WTC11 (cell line): ENCODE data around the gene RUVBL2. TPM values are rescaled to one million over a fixed set of nuclear protein-coding genes. Genes with fewer than 3 reads are reported as not detected.

Experiments used
- ATAC-seq: fragments of 200-7000 bp; cut with Tn5 transposase; 2 replicates; pipeline ENCODE4 v1.10.0; 2021; ENCODE audit warnings: mild to moderate bottlenecking, moderate library complexity
- CTCF ChIA-PET: fragments of 300-600 bp; sonication (Branson Sonifier 250); formaldehyde crosslinking; loops from one replicate; lab custom pipeline; 2021; ENCODE audit warnings: antibody characterized with exemption; lab: Charles Lee
- POLR2A ChIA-PET: fragments of 350-600 bp; sonication (Branson Sonifier 250); formaldehyde crosslinking; loops from one replicate; lab custom pipeline; 2021; ENCODE audit warnings: antibody characterized with exemption; lab: Charles Lee
- DNase-seq: peaks from one replicate; pipeline ENCODE4 v3.0.0; 2021; ENCODE audit warnings: low spot score
- H3K27ac Mint-ChIP-seq: 2 replicates; pipeline ENCODE4 v1.8.0; 2021; ENCODE audit warnings: mixed read lengths
- H3K27me3 Mint-ChIP-seq: 2 replicates; pipeline ENCODE4 v1.8.0; 2021; ENCODE audit warnings: low read depth, mild to moderate bottlenecking, moderate library complexity, mixed read lengths
- H3K36me3 Mint-ChIP-seq: 2 replicates; pipeline ENCODE4 v1.8.0; 2021; ENCODE audit warnings: mixed read lengths
- H3K4me1 Mint-ChIP-seq: 2 replicates; pipeline ENCODE4 v1.8.0; 2022; ENCODE audit warnings: mixed read lengths
- H3K4me3 Mint-ChIP-seq: 2 replicates; pipeline ENCODE4 v1.8.0; 2021; ENCODE audit warnings: mild to moderate bottlenecking, moderate library complexity, mixed read lengths
- H3K9me3 Mint-ChIP-seq: 2 replicates; pipeline ENCODE4 v1.8.0; 2021; ENCODE audit warnings: mixed read lengths
- EMX1 ChIP-seq: fragments of 250-450 bp; sonication (Bioruptor Pico); IDR thresholded peaks from 2 replicates; pipeline ENCODE4 v1.8.0; 2021; ENCODE audit warnings: mild to moderate bottlenecking
- GTF2I ChIP-seq: fragments of 250-450 bp; sonication (Bioruptor Pico); conservative IDR thresholded peaks from 2 replicates; pipeline ENCODE4 v1.4.0; 2021; ENCODE audit warnings: mild to moderate bottlenecking
- KAT7 ChIP-seq: sonication (generic); formaldehyde crosslinking; IDR thresholded peaks from 2 replicates; pipeline ENCODE4 v1.8.1; 2023; ENCODE audit warnings: missing genetic modification reagents, mild to moderate bottlenecking, borderline replicate concordance
- NR1H2 ChIP-seq: sonication (generic); formaldehyde crosslinking; IDR thresholded peaks from 2 replicates; pipeline ENCODE4 v1.9.0; 2021; ENCODE audit warnings: mild to moderate bottlenecking, moderate library complexity, missing genetic modification reagents
- NR3C1 ChIP-seq: sonication (generic); formaldehyde crosslinking; conservative IDR thresholded peaks from 2 replicates; pipeline ENCODE4 v1.8.1; 2023; ENCODE audit warnings: low read depth, mild to moderate bottlenecking, missing genetic modification reagents
- RORB ChIP-seq: fragments of 250-450 bp; sonication (Bioruptor Pico); IDR thresholded peaks from 2 replicates; pipeline ENCODE4 v1.9.0; 2021; ENCODE audit warnings: mild to moderate bottlenecking
- TEAD1 ChIP-seq: sonication (generic); formaldehyde crosslinking; IDR thresholded peaks from 2 replicates; pipeline ENCODE4 v1.8.0; 2022; ENCODE audit warnings: mild to moderate bottlenecking, missing genetic modification reagents
- ZBTB21 ChIP-seq: sonication (generic); formaldehyde crosslinking; IDR thresholded peaks from 2 replicates; pipeline ENCODE4 v1.8.1; 2023; ENCODE audit warnings: mild to moderate bottlenecking, missing genetic modification reagents, borderline replicate concordance
- ZNF138 ChIP-seq: sonication (generic); formaldehyde crosslinking; conservative IDR thresholded peaks from 2 replicates; pipeline ENCODE4 v1.8.1; 2022; ENCODE audit warnings: mild to moderate bottlenecking, moderate library complexity, missing genetic modification reagents
- ZNF219 ChIP-seq: sonication (generic); formaldehyde crosslinking; IDR thresholded peaks from 2 replicates; pipeline ENCODE4 v1.8.0; 2023; ENCODE audit warnings: missing genetic modification reagents, mild to moderate bottlenecking, borderline replicate concordance
- ZNF317 ChIP-seq: sonication (generic); formaldehyde crosslinking; IDR thresholded peaks from 2 replicates; pipeline ENCODE4 v1.8.1; 2023; ENCODE audit warnings: low read depth, mild to moderate bottlenecking, moderate library complexity, missing genetic modification reagents, borderline replicate concordance
- total RNA-seq: library from RNA; stranded (reverse); gene quantifications from 3 replicates; pipeline ENCODE4 v1.2.3, GENCODE V29; 2021
- TF ChIP-seq, protein P1 (sequence below): sonication (generic); formaldehyde crosslinking; IDR thresholded peaks from 2 replicates; pipeline ENCODE4 v1.8.0; 2023; ENCODE audit warnings: missing genetic modification reagents
- TF ChIP-seq, protein P2 (sequence below): sonication (generic); formaldehyde crosslinking; IDR thresholded peaks from 2 replicates; pipeline ENCODE4 v1.8.0; 2023; ENCODE audit warnings: mild to moderate bottlenecking, missing genetic modification reagents
- TF ChIP-seq, protein P3 (sequence below): fragments of 250-450 bp; sonication (Bioruptor Pico); IDR thresholded peaks from 2 replicates; pipeline ENCODE4 v1.8.0; 2021; ENCODE audit warnings: mild to moderate bottlenecking
- TF ChIP-seq, protein P4 (sequence below): sonication (generic); formaldehyde crosslinking; IDR thresholded peaks from 2 replicates; pipeline ENCODE4 v1.8.1; 2023; ENCODE audit warnings: mild to moderate bottlenecking, missing genetic modification reagents
- TF ChIP-seq, protein P5 (sequence below): sonication (generic); formaldehyde crosslinking; IDR thresholded peaks from 2 replicates; pipeline ENCODE4 v1.8.1; 2023; ENCODE audit warnings: mild to moderate bottlenecking, missing genetic modification reagents, borderline replicate concordance
- TF ChIP-seq, protein P6 (sequence below): fragments of 200-600 bp; IDR thresholded peaks from 2 replicates; pipeline ENCODE4 v1.8.0; 2022; ENCODE audit warnings: antibody characterized with exemption
- TF ChIP-seq, protein P7 (sequence below): sonication (generic); formaldehyde crosslinking; IDR thresholded peaks from 2 replicates; pipeline ENCODE4 v1.8.1; 2023; ENCODE audit warnings: mild to moderate bottlenecking, missing genetic modification reagents, moderate library complexity
- TF ChIP-seq, protein P8 (sequence below): sonication (generic); formaldehyde crosslinking; IDR thresholded peaks from 2 replicates; pipeline ENCODE4 v1.8.1; 2022; ENCODE audit warnings: missing genetic modification reagents, borderline replicate concordance

RUVBL2 gene
- total RNA-seq, 1 experiment from 2014 or later, result 178 TPM

DNA sequence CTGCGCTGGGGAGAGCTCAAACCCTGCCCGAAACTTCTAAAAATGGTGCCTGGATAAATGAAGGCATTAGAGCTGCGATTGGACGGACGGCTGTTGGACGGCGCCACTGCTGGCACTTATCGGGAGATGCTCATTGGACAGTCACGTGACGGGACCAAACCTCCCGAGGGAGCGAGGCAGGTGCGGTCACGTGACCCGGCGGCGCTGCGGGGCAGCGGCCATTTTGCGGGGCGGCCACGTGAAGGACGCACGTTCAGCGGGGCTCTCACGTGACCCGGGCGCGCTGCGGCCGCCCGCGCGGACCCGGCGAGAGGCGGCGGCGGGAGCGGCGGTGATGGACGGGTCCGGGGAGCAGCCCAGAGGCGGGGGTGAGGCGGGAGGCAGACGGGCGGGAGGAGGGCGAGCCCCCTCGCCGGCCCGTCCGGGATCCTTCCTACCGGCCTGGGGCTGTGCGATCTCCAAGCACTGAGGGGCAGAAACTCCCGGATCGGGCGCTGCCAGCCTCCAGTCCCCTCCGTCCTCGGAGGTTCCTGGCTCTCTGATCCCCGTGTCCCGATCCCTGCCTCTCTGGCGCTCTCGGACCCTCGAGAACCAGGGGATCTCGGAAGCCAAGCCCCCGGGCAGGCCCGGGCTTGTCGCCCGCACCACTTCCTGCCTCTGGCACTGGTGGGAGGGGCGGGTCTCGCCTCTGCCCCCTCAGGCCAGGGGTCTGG is 38.9 kb upstream of the RUVBL2 start, which contains the start of gene BAX (continued):
- TF ChIP-seq, protein P1, sequence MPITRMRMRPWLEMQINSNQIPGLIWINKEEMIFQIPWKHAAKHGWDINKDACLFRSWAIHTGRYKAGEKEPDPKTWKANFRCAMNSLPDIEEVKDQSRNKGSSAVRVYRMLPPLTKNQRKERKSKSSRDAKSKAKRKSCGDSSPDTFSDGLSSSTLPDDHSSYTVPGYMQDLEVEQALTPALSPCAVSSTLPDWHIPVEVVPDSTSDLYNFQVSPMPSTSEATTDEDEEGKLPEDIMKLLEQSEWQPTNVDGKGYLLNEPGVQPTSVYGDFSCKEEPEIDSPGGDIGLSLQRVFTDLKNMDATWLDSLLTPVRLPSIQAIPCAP (CRISPR knock-in tag), result 0 out of 2 replicates have a peak, but pooled peaks have one; percentile 24
- no peak for TF ChIP-seq ZNF317 (CRISPR knock-in tag)

DNA sequence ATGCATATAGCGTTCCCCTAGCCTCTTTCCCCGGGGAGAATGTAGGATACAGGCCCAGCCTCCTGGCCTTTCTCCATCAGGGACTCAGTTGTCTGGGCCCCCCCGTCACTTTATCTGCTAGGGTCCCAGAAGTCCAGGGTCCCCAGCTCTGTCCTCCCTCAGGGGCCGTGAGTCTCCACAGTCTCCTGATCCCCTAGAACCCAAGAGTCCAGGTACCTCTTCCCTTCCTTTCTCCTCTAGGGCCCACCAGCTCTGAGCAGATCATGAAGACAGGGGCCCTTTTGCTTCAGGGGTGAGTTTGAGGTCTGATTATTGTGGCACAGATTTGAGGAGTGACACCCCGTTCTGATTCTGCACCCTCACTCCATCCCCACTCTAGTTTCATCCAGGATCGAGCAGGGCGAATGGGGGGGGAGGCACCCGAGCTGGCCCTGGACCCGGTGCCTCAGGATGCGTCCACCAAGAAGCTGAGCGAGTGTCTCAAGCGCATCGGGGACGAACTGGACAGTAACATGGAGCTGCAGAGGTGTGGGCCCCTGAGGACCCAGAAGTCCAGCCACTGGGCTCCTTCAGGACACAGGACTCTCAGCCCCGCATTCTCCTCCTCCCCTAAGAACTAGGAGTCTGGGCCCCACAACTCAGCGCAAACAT is 38.3 kb upstream of the RUVBL2 start:
- Mint-ChIP-seq H3K27me3 (peaks cover 15% of the 10 kb centered on the region), H3K9me3 (no peaks in the 10 kb centered on the region), H3K4me3 (peak overlapping the region; percentile 86), H3K36me3 (peaks cover 37% of the 10 kb centered on the region), H3K4me1 (peaks cover 18% of the 10 kb centered on the region), H3K27ac (peak overlapping the region; percentile 91)
- CTCF ChIA-PET, result interaction anchor here (0.5 to 1.6 kb wide), 3 partner anchors 15 to 191 kb away, joined by 3 to 9 read pairs (median 5); no protein-coding TSS in a partner anchor
- DNase-seq (no peak), ATAC-seq (no peak)
- POLR2A ChIA-PET, result no interaction called here
- TF ChIP-seq, protein P2, sequence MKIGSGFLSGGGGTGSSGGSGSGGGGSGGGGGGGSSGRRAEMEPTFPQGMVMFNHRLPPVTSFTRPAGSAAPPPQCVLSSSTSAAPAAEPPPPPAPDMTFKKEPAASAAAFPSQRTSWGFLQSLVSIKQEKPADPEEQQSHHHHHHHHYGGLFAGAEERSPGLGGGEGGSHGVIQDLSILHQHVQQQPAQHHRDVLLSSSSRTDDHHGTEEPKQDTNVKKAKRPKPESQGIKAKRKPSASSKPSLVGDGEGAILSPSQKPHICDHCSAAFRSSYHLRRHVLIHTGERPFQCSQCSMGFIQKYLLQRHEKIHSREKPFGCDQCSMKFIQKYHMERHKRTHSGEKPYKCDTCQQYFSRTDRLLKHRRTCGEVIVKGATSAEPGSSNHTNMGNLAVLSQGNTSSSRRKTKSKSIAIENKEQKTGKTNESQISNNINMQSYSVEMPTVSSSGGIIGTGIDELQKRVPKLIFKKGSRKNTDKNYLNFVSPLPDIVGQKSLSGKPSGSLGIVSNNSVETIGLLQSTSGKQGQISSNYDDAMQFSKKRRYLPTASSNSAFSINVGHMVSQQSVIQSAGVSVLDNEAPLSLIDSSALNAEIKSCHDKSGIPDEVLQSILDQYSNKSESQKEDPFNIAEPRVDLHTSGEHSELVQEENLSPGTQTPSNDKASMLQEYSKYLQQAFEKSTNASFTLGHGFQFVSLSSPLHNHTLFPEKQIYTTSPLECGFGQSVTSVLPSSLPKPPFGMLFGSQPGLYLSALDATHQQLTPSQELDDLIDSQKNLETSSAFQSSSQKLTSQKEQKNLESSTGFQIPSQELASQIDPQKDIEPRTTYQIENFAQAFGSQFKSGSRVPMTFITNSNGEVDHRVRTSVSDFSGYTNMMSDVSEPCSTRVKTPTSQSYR, result no peak
- no peak for TF ChIP-seq GTF2I (CRISPR knock-in tag)
- TF ChIP-seq, protein P3, sequence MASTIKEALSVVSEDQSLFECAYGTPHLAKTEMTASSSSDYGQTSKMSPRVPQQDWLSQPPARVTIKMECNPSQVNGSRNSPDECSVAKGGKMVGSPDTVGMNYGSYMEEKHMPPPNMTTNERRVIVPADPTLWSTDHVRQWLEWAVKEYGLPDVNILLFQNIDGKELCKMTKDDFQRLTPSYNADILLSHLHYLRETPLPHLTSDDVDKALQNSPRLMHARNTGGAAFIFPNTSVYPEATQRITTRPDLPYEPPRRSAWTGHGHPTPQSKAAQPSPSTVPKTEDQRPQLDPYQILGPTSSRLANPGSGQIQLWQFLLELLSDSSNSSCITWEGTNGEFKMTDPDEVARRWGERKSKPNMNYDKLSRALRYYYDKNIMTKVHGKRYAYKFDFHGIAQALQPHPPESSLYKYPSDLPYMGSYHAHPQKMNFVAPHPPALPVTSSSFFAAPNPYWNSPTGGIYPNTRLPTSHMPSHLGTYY (CRISPR knock-in tag), result no peak
- TF ChIP-seq NR1H2 (CRISPR knock-in tag), result no peak
- TF ChIP-seq, protein P4, sequence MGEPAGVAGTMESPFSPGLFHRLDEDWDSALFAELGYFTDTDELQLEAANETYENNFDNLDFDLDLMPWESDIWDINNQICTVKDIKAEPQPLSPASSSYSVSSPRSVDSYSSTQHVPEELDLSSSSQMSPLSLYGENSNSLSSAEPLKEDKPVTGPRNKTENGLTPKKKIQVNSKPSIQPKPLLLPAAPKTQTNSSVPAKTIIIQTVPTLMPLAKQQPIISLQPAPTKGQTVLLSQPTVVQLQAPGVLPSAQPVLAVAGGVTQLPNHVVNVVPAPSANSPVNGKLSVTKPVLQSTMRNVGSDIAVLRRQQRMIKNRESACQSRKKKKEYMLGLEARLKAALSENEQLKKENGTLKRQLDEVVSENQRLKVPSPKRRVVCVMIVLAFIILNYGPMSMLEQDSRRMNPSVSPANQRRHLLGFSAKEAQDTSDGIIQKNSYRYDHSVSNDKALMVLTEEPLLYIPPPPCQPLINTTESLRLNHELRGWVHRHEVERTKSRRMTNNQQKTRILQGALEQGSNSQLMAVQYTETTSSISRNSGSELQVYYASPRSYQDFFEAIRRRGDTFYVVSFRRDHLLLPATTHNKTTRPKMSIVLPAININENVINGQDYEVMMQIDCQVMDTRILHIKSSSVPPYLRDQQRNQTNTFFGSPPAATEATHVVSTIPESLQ (CRISPR knock-in tag), result no peak
- no peak for TF ChIP-seq RORB
- no peak for TF ChIP-seq ZBTB21 (CRISPR knock-in tag)
- TF ChIP-seq, protein P5, sequence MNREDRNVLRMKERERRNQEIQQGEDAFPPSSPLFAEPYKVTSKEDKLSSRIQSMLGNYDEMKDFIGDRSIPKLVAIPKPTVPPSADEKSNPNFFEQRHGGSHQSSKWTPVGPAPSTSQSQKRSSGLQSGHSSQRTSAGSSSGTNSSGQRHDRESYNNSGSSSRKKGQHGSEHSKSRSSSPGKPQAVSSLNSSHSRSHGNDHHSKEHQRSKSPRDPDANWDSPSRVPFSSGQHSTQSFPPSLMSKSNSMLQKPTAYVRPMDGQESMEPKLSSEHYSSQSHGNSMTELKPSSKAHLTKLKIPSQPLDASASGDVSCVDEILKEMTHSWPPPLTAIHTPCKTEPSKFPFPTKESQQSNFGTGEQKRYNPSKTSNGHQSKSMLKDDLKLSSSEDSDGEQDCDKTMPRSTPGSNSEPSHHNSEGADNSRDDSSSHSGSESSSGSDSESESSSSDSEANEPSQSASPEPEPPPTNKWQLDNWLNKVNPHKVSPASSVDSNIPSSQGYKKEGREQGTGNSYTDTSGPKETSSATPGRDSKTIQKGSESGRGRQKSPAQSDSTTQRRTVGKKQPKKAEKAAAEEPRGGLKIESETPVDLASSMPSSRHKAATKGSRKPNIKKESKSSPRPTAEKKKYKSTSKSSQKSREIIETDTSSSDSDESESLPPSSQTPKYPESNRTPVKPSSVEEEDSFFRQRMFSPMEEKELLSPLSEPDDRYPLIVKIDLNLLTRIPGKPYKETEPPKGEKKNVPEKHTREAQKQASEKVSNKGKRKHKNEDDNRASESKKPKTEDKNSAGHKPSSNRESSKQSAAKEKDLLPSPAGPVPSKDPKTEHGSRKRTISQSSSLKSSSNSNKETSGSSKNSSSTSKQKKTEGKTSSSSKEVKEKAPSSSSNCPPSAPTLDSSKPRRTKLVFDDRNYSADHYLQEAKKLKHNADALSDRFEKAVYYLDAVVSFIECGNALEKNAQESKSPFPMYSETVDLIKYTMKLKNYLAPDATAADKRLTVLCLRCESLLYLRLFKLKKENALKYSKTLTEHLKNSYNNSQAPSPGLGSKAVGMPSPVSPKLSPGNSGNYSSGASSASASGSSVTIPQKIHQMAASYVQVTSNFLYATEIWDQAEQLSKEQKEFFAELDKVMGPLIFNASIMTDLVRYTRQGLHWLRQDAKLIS, result no peak
- TF ChIP-seq, protein P6, sequence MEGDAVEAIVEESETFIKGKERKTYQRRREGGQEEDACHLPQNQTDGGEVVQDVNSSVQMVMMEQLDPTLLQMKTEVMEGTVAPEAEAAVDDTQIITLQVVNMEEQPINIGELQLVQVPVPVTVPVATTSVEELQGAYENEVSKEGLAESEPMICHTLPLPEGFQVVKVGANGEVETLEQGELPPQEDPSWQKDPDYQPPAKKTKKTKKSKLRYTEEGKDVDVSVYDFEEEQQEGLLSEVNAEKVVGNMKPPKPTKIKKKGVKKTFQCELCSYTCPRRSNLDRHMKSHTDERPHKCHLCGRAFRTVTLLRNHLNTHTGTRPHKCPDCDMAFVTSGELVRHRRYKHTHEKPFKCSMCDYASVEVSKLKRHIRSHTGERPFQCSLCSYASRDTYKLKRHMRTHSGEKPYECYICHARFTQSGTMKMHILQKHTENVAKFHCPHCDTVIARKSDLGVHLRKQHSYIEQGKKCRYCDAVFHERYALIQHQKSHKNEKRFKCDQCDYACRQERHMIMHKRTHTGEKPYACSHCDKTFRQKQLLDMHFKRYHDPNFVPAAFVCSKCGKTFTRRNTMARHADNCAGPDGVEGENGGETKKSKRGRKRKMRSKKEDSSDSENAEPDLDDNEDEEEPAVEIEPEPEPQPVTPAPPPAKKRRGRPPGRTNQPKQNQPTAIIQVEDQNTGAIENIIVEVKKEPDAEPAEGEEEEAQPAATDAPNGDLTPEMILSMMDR, result no peak
- no peak for TF ChIP-seq NR3C1 (CRISPR knock-in tag)
- no peak for TF ChIP-seq TEAD1 (CRISPR knock-in tag)
- TF ChIP-seq KAT7 (CRISPR knock-in tag), result no peak
- no peak for TF ChIP-seq EMX1 (CRISPR knock-in tag)
- TF ChIP-seq, protein P7, sequence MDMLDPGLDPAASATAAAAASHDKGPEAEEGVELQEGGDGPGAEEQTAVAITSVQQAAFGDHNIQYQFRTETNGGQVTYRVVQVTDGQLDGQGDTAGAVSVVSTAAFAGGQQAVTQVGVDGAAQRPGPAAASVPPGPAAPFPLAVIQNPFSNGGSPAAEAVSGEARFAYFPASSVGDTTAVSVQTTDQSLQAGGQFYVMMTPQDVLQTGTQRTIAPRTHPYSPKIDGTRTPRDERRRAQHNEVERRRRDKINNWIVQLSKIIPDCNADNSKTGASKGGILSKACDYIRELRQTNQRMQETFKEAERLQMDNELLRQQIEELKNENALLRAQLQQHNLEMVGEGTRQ (CRISPR knock-in tag), result no peak
- TF ChIP-seq, protein P8, sequence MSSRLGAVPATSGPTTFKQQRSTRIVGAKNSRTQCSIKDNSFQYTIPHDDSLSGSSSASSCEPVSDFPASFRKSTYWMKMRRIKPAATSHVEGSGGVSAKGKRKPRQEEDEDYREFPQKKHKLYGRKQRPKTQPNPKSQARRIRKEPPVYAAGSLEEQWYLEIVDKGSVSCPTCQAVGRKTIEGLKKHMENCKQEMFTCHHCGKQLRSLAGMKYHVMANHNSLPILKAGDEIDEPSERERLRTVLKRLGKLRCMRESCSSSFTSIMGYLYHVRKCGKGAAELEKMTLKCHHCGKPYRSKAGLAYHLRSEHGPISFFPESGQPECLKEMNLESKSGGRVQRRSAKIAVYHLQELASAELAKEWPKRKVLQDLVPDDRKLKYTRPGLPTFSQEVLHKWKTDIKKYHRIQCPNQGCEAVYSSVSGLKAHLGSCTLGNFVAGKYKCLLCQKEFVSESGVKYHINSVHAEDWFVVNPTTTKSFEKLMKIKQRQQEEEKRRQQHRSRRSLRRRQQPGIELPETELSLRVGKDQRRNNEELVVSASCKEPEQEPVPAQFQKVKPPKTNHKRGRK (CRISPR knock-in tag), result no peak
- TF ChIP-seq ZNF138, result no peak
- TF ChIP-seq ZNF219 (CRISPR knock-in tag), result no peak
